ENCODE measurements around the gene CDK19.

CDK19 gene

DNA sequence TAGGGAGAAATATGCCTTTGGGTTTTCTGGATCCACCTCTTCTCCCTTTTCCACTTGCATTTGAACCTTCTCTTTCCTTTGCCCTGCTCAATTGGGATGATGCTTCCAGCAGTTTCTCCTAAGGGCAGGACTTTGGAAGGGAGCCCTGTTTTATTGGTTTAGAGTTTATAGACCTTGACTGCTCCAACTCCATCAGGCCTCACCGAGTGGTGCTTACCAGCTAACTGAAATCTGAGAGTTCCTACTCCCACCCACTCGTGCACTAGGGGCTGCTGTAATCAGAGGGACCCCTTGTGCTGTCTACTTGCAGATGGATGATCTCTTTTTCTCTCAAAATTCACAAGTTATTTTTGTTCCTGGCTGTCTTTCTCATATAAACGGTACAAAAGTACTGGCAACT lies 217.5 kb downstream of the CDK19 start:
- no peak overlapping the region for H3K9ac ChIP-seq (ENCODE audit: low read length)
- H3K27me3 ChIP-seq (replicated peaks; ENCODE audit: insufficient read depth, low read length), result no peaks in the 10 kb centered on the region
- no peaks in the 10 kb centered on the region for H3K4me1 ChIP-seq (ENCODE audit: low read length)
- no peak overlapping the region for H3K27ac ChIP-seq (ENCODE audit: low read length)
- H3K36me3 ChIP-seq (replicated peaks; ENCODE audit: insufficient read depth, low read length), result no peaks in the 10 kb centered on the region
- H3K9me3 ChIP-seq (replicated peaks; ENCODE audit: insufficient read depth, low read length), result no peaks in the 10 kb centered on the region
- no peak overlapping the region for H3K4me2 ChIP-seq (ENCODE audit: low read depth, low read length)
- no peak overlapping the region for H2AFZ ChIP-seq (ENCODE audit: low read length)
- H4K20me1 ChIP-seq (ENCODE audit: insufficient read depth, low read length), result no peaks in the 10 kb centered on the region
- TF ChIP-seq EZH2phosphoT487 (IDR thresholded peaks at IDR 0.05; ENCODE audit: low read length) (no peak), EZH2 (optimal IDR thresholded peaks at IDR 0.05; ENCODE audit: low read depth, low read length) (no peak)
- TF ChIP-seq, protein P1, sequence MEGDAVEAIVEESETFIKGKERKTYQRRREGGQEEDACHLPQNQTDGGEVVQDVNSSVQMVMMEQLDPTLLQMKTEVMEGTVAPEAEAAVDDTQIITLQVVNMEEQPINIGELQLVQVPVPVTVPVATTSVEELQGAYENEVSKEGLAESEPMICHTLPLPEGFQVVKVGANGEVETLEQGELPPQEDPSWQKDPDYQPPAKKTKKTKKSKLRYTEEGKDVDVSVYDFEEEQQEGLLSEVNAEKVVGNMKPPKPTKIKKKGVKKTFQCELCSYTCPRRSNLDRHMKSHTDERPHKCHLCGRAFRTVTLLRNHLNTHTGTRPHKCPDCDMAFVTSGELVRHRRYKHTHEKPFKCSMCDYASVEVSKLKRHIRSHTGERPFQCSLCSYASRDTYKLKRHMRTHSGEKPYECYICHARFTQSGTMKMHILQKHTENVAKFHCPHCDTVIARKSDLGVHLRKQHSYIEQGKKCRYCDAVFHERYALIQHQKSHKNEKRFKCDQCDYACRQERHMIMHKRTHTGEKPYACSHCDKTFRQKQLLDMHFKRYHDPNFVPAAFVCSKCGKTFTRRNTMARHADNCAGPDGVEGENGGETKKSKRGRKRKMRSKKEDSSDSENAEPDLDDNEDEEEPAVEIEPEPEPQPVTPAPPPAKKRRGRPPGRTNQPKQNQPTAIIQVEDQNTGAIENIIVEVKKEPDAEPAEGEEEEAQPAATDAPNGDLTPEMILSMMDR (IDR thresholded peaks at IDR 0.05; ENCODE audit: low read length), result no peak
- H3K4me3 ChIP-seq (ENCODE audit: low read length), result no peak overlapping the region
- no peaks in the 10 kb centered on the region for H3K9me2 ChIP-seq (replicated peaks; ENCODE audit: insufficient read depth, low read length)
- H3K79me2 ChIP-seq (ENCODE audit: low read length), result no peaks in the 10 kb centered on the region
- no peaks in the 10 kb centered on the region for H3F3A ChIP-seq (ENCODE audit: insufficient read depth, low read length)
- no peak for DNase-seq

- no peaks in the 10 kb centered on the region for H3K27me3 ChIP-seq (replicated peaks; ENCODE audit: insufficient read depth, low read length)
- no peaks in the 10 kb centered on the region for H3K9me2 ChIP-seq (replicated peaks; ENCODE audit: insufficient read depth, low read length)
- H3F3A ChIP-seq (ENCODE audit: insufficient read depth, low read length), result no peaks in the 10 kb centered on the region
- no peak overlapping the region for H3K4me2 ChIP-seq (ENCODE audit: low read depth, low read length)
- no peaks in the 10 kb centered on the region for H3K9me3 ChIP-seq (replicated peaks; ENCODE audit: insufficient read depth, low read length)
- H3K79me2 ChIP-seq (ENCODE audit: low read length), result no peaks in the 10 kb centered on the region
- H2AFZ ChIP-seq (ENCODE audit: low read length), result no peak overlapping the region
- no peak overlapping the region for H3K4me3 ChIP-seq (ENCODE audit: low read length)
- H4K20me1 ChIP-seq (ENCODE audit: insufficient read depth, low read length), result no peaks in the 10 kb centered on the region
- no peak overlapping the region for H3K9ac ChIP-seq (ENCODE audit: low read length)
- TF ChIP-seq, protein P1 (IDR thresholded peaks at IDR 0.05; ENCODE audit: low read length), result no peak
- TF ChIP-seq EZH2 (optimal IDR thresholded peaks at IDR 0.05; ENCODE audit: low read depth, low read length) (no peak), EZH2phosphoT487 (IDR thresholded peaks at IDR 0.05; ENCODE audit: low read length) (no peak)
- no peaks in the 10 kb centered on the region for H3K4me1 ChIP-seq (ENCODE audit: low read length)
- no peak overlapping the region for H3K27ac ChIP-seq (ENCODE audit: low read length)
- no peaks in the 10 kb centered on the region for H3K36me3 ChIP-seq (replicated peaks; ENCODE audit: insufficient read depth, low read length)
- DNase-seq, result no peak
These were observed 218.9 kb downstream of the CDK19 start for GRCh38 chr6:110596354-110596753.

DNA sequence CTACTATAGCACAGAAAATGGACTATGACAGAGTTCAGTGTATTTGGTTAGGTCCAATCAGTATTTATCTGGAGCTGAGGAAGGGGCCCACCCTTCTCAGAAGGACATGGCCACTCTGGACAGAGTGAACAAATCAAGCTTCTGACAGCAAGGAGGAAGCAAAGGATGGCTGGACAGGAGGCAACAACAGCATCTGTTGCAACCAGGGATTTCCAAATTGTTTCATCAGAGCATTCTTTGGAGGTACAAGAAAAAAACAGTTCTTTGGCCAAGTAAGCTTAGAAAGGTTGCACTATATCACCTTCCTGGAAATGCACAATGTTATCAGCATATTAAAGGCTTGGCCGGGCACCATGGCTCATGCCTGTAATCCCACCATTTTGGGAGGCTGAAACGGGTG lies 220.2 kb downstream of the CDK19 start:
- Histone ChIP-seq H4K20me1 (ENCODE audit: insufficient read depth, low read length) (no peaks in the 10 kb centered on the region), H3K4me2 (ENCODE audit: low read depth, low read length) (no peak overlapping the region), H3K4me1 (ENCODE audit: low read length) (no peaks in the 10 kb centered on the region), H3K27me3 (replicated peaks; ENCODE audit: insufficient read depth, low read length) (no peaks in the 10 kb centered on the region), H3K79me2 (ENCODE audit: low read length) (no peaks in the 10 kb centered on the region), H3F3A (ENCODE audit: insufficient read depth, low read length) (no peaks in the 10 kb centered on the region), H3K9ac (ENCODE audit: low read length) (no peak overlapping the region), H3K4me3 (ENCODE audit: low read length) (no peak overlapping the region), H3K27ac (ENCODE audit: low read length) (no peak overlapping the region), H2AFZ (ENCODE audit: low read length) (no peak overlapping the region), H3K9me3 (replicated peaks; ENCODE audit: insufficient read depth, low read length) (no peaks in the 10 kb centered on the region), H3K9me2 (replicated peaks; ENCODE audit: insufficient read depth, low read length) (no peaks in the 10 kb centered on the region), H3K36me3 (replicated peaks; ENCODE audit: insufficient read depth, low read length) (no peaks in the 10 kb centered on the region)
- TF ChIP-seq EZH2phosphoT487 (IDR thresholded peaks at IDR 0.05; ENCODE audit: low read length) (no peak), EZH2 (optimal IDR thresholded peaks at IDR 0.05; ENCODE audit: low read depth, low read length) (no peak)
- TF ChIP-seq, protein P1 (IDR thresholded peaks at IDR 0.05; ENCODE audit: low read length), result no peak
- no peak for DNase-seq

Data from MM.1S (cell line).